Activated CD8-positive, alpha-beta memory T cell treated with anti-CD3 and anti-CD28 coated beads for 48 hours (primary cell): ENCODE data around the gene TCN1.
"Not testable (repeated sequence)": the region's sequence is repeated elsewhere in the genome, so short reads cannot be mapped to it uniquely, and the experiment has no call there.

Experiments
- DNase-seq, 3 experiments: peaks; one replicate each; pipeline ENCODE4 v3.0.0-alpha.2; 2020; ENCODE audit warnings: low read depth in 2 of 3, low spot score in 2 of 3

Gene TCN1

GRCh38 chr11:59857439-59858434, 8.6 kb downstream of the TCN1 start:
- DNase-seq: no peak

- DNase-seq: no peak
These were observed 11.4 kb downstream of the TCN1 start for GRCh38 chr11:59854871-59855270.

- DNase-seq: not testable (repeated sequence)
These were observed 14.9 kb downstream of the TCN1 start for GRCh38 chr11:59851416-59851815.

GRCh38 chr11:59849551-59849950, 16.7 kb downstream of the TCN1 start:
- DNase-seq: not testable (repeated sequence)

GRCh38 chr11:59849129-59849528, 17.2 kb downstream of the TCN1 start:
- no peak for DNase-seq

- not testable (repeated sequence) for DNase-seq
These were observed 17.8 kb downstream of the TCN1 start for GRCh38 chr11:59848439-59848838.

- no peak for DNase-seq
These were observed 18.7 kb downstream of the TCN1 start for GRCh38 chr11:59847626-59848025.

- no peak for DNase-seq
These were observed 19.7 kb downstream of the TCN1 start for GRCh38 chr11:59846556-59846955.

- no peak for DNase-seq
These were observed 20.9 kb downstream of the TCN1 start, which contains the start of gene CBLIF for GRCh38 chr11:59845399-59845798. CBLIF (minus strand) TSS chr11:59845499; CDS start chr11:59845453, 46 bp downstream.

- no peak for DNase-seq
These were observed 24.0 kb downstream of the TCN1 start for GRCh38 chr11:59842316-59842715.

GRCh38 chr11:59841514-59841913, 24.8 kb downstream of the TCN1 start:
- no peak for DNase-seq

- DNase-seq: no peak
These were observed 26.7 kb downstream of the TCN1 start for GRCh38 chr11:59839615-59840014.

- no peak for DNase-seq
These were observed 32.7 kb downstream of the TCN1 start for GRCh38 chr11:59833602-59834001.

GRCh38 chr11:59829358-59829757, 36.9 kb downstream of the TCN1 start:
- no peak for DNase-seq

- no peak for DNase-seq
These were observed 43.2 kb downstream of the TCN1 start for GRCh38 chr11:59822989-59823566.

- DNase-seq: no peak
These were observed 47.7 kb downstream of the TCN1 start for GRCh38 chr11:59818572-59818971.

- DNase-seq: not testable (repeated sequence)
These were observed 49.9 kb downstream of the TCN1 start for GRCh38 chr11:59816434-59816833.

- DNase-seq: no peak
These were observed 50.5 kb downstream of the TCN1 start for GRCh38 chr11:59815754-59816153.

GRCh38 chr11:59814021-59814420, 52.3 kb downstream of the TCN1 start:
- DNase-seq: no peak

- no peak for DNase-seq
These were observed 52.9 kb downstream of the TCN1 start for GRCh38 chr11:59813364-59813763.

GRCh38 chr11:59812220-59812619, 54.1 kb downstream of the TCN1 start:
- DNase-seq: no peak

- DNase-seq: no peak
These were observed 55.4 kb downstream of the TCN1 start for GRCh38 chr11:59810911-59811259.
